ENCODE data around the gene DYRK1A.

DYRK1A gene

DNA sequence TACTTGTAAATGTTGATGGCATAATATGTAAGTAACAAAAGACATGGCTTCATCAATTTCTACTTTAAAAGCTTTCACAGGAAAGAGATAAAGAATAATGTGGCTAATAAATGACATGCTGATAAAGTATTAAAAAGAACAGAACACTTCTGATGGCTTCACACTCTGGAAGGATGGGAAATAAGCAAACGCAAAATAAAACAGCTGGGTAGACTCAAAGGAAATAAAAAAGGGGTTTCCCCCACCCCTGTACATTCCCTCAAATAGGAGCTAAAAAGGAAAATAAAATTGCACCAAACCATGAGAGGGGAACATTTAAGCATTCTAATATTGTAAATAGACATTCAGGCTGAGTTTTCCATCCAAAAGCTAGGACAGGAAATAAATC is 27.0 kb upstream of the DYRK1A start:
- Histone ChIP-seq H3K4me2 (ENCODE audit: low read depth, low read length, poor library complexity, severe bottlenecking) (no peak overlapping the region), H3K9me3 (ENCODE audit: insufficient read depth, low read depth, low read length) (no peaks in the 10 kb centered on the region), H3K9me2 (replicated peaks; ENCODE audit: low read depth, low read length) (no peaks in the 10 kb centered on the region), H2AFZ (ENCODE audit: low read length) (no peak overlapping the region), H3K9ac (ENCODE audit: low read depth, low read length, poor library complexity, severe bottlenecking) (no peak overlapping the region), H3K27me3 (ENCODE audit: insufficient read depth, low read length, poor library complexity, severe bottlenecking) (no peaks in the 10 kb centered on the region), H4K20me1 (ENCODE audit: insufficient read depth, low read length, poor library complexity, severe bottlenecking) (no peaks in the 10 kb centered on the region), H3K79me2 (ENCODE audit: insufficient read depth, low read length) (no peaks in the 10 kb centered on the region), H3K4me1 (ENCODE audit: insufficient read depth, low read length, poor library complexity, severe bottlenecking) (peaks cover 14% of the 10 kb centered on the region), H3F3A (ENCODE audit: low read depth) (no peaks in the 10 kb centered on the region), H3K4me3 (ENCODE audit: low read length, poor library complexity, severe bottlenecking) (no peak overlapping the region), H3K36me3 (ENCODE audit: insufficient read depth, low read length) (no peaks in the 10 kb centered on the region)
- TF ChIP-seq, protein P1, sequence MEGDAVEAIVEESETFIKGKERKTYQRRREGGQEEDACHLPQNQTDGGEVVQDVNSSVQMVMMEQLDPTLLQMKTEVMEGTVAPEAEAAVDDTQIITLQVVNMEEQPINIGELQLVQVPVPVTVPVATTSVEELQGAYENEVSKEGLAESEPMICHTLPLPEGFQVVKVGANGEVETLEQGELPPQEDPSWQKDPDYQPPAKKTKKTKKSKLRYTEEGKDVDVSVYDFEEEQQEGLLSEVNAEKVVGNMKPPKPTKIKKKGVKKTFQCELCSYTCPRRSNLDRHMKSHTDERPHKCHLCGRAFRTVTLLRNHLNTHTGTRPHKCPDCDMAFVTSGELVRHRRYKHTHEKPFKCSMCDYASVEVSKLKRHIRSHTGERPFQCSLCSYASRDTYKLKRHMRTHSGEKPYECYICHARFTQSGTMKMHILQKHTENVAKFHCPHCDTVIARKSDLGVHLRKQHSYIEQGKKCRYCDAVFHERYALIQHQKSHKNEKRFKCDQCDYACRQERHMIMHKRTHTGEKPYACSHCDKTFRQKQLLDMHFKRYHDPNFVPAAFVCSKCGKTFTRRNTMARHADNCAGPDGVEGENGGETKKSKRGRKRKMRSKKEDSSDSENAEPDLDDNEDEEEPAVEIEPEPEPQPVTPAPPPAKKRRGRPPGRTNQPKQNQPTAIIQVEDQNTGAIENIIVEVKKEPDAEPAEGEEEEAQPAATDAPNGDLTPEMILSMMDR (conservative IDR thresholded peaks at IDR 0.05; ENCODE audit: low read length) = no peak
- TF ChIP-seq EZH2phosphoT487 (IDR thresholded peaks at IDR 0.05; ENCODE audit: borderline replicate concordance) = no peak

DNA sequence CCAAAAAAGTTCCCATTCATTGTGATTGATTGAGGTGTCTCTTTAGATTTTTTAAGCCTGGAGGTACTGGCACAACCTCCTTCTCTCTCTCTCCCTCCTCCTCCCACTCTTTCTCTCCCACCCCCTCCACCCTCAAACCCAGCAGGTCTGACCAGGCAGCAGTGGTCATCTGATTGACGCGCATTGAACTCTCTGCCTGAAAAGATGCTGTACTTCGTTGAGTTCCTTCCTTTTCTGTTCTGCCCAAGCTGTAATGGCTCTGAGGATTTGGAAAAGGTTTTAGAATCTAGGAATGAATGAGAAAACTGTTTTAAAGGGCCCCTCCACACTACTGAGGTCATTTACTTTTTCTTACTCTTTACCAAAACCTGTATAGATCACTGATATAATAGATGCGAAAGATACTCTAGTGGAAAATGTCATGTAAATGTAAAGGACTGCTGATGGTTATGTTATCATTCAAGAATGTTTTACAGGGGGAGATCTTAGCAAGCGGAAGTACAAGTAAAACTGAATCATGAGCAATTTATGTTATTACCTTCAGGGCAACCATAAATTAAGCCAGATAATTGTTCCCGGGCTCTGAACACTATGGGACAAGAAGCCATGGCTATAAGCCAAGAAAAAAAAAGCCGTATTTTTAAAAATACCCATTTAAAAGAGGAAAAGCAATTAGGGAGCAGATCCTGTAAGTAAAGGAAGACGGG is 25.2 kb upstream of the DYRK1A start:
- Histone ChIP-seq H3K4me2 (ENCODE audit: low read depth, low read length, poor library complexity, severe bottlenecking) (no peak overlapping the region), H3K4me3 (ENCODE audit: low read length, poor library complexity, severe bottlenecking) (no peak overlapping the region), H3K79me2 (ENCODE audit: insufficient read depth, low read length) (no peaks in the 10 kb centered on the region), H4K20me1 (ENCODE audit: insufficient read depth, low read length, poor library complexity, severe bottlenecking) (no peaks in the 10 kb centered on the region), H3K9ac (ENCODE audit: low read depth, low read length, poor library complexity, severe bottlenecking) (no peak overlapping the region), H2AFZ (ENCODE audit: low read length) (no peak overlapping the region), H3F3A (ENCODE audit: low read depth) (no peaks in the 10 kb centered on the region), H3K36me3 (ENCODE audit: insufficient read depth, low read length) (no peaks in the 10 kb centered on the region), H3K27me3 (ENCODE audit: insufficient read depth, low read length, poor library complexity, severe bottlenecking) (no peaks in the 10 kb centered on the region), H3K4me1 (ENCODE audit: insufficient read depth, low read length, poor library complexity, severe bottlenecking) (peaks cover 14% of the 10 kb centered on the region), H3K9me3 (ENCODE audit: insufficient read depth, low read depth, low read length) (no peaks in the 10 kb centered on the region), H3K9me2 (replicated peaks; ENCODE audit: low read depth, low read length) (no peaks in the 10 kb centered on the region)
- TF ChIP-seq EZH2phosphoT487 (IDR thresholded peaks at IDR 0.05; ENCODE audit: borderline replicate concordance) = no peak
- TF ChIP-seq, protein P1 (conservative IDR thresholded peaks at IDR 0.05; ENCODE audit: low read length) = no peak

DNA sequence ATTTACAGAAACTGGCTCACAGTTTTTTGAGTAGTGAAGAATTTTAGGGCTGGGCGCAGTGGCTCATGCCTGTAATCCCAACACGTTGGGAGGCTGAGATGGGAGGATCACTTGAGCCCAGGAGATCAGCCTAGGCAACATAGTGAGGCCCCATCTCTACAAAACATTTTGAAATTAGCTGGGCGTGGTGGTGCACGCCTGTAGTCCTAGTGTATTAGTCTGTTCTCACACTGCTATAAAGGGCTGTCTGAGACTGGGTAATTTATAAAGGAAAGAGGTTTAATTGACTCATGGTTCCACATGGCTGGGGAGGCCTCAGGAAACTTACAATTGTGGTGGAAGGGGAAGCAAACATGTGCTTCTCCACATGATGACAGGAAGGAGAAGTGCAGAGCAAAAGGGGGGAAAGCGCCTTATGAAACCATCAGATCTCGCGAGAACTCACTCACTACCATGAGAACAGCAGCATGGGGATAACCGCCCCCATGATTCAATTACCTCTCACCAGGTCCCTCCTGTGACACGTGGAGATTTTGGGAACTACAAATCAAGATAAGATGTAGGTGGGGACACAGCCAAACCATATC is 24.4 kb upstream of the DYRK1A start:
- H3K27me3 ChIP-seq (ENCODE audit: insufficient read depth, low read length, poor library complexity, severe bottlenecking) = no peaks in the 10 kb centered on the region
- H3K9ac ChIP-seq (ENCODE audit: low read depth, low read length, poor library complexity, severe bottlenecking) = no peak overlapping the region
- no peaks in the 10 kb centered on the region for H3K9me2 ChIP-seq (replicated peaks; ENCODE audit: low read depth, low read length)
- peaks cover 14% of the 10 kb centered on the region for H3K4me1 ChIP-seq (ENCODE audit: insufficient read depth, low read length, poor library complexity, severe bottlenecking)
- no peaks in the 10 kb centered on the region for H3K79me2 ChIP-seq (ENCODE audit: insufficient read depth, low read length)
- H3F3A ChIP-seq (ENCODE audit: low read depth) = no peaks in the 10 kb centered on the region
- H3K36me3 ChIP-seq (ENCODE audit: insufficient read depth, low read length) = no peaks in the 10 kb centered on the region
- no peak overlapping the region for H2AFZ ChIP-seq (ENCODE audit: low read length)
- H3K4me3 ChIP-seq (ENCODE audit: low read length, poor library complexity, severe bottlenecking) = no peak overlapping the region
- no peak overlapping the region for H3K4me2 ChIP-seq (ENCODE audit: low read depth, low read length, poor library complexity, severe bottlenecking)
- TF ChIP-seq, protein P1 (conservative IDR thresholded peaks at IDR 0.05; ENCODE audit: low read length) = no peak
- TF ChIP-seq EZH2phosphoT487 (IDR thresholded peaks at IDR 0.05; ENCODE audit: borderline replicate concordance) = no peak
- H3K9me3 ChIP-seq (ENCODE audit: insufficient read depth, low read depth, low read length) = peaks cover 6% of the 10 kb centered on the region; the same call in 1 of the 2 replicates
- H4K20me1 ChIP-seq (ENCODE audit: insufficient read depth, low read length, poor library complexity, severe bottlenecking) = no peaks in the 10 kb centered on the region
